HepG2 (cell line): ENCODE data around the gene FGF3. TPM values are rescaled to one million over a fixed set of nuclear protein-coding genes. Genes with fewer than 3 reads are reported as not detected.
A peak's percentile ranks its signal among the peaks of the same experiment; 100 is the strongest.

Source experiments
- ATAC-seq: fragments of 200-7000 bp; cut with Tn5 transposase; 3 replicates; pipeline ENCODE4 v1.9.1; 2020; ENCODE audit warnings: mild to moderate bottlenecking, moderate library complexity
- BruUV-seq: library from RNA; stranded (reverse); fragments of 400-500 nt; replicated peaks from 2 replicates; lab custom pipeline; 2021; lab: Mats Ljungman, UMichigan
- CTCF ChIA-PET: fragments of 300-600 bp; formaldehyde crosslinking; extraction: SDS; loops from one replicate; lab custom pipeline; 2021; ENCODE audit warnings: low total read pairs, inconsistent platforms, low intra/inter-chr PET ratio; lab: Yijun Ruan, JAX
- POLR2A ChIA-PET: fragments of 350-600 bp; sonication (Branson Sonifier 250); formaldehyde crosslinking; loops from one replicate; lab custom pipeline; 2020; ENCODE audit warnings: antibody characterized with exemption, inconsistent platforms; lab: Yijun Ruan, JAX
- DNase-seq: peaks from one replicate; pipeline ENCODE4 v3.0.0-alpha.2; 2015; ENCODE audit warnings: low spot score
- FAIRE-seq: peaks from 3 replicates; lab custom pipeline; 2011; peaks lifted over from hg19 to GRCh38; lab: Jason Lieb, UNC
- H2AFZ ChIP-seq: one replicate; pipeline ENCODE4 v1.6.1; 2011; ENCODE audit warnings: low read length, inconsistent platforms
- H3K27ac ChIP-seq: fragments of 300-600 bp; 3 replicates; pipeline ENCODE4 v1.8.0; 2011; ENCODE audit warnings: mixed run types, mild to moderate bottlenecking, mixed read lengths, low read length, inconsistent platforms; ENCODE audit not compliant: insufficient read depth; ENCODE audit errors: extremely low read length
- H3K27me3 ChIP-seq, 2 experiments: fragments of 200-600 bp in 1 of 2; 2 replicates in 1 of 2; 3 replicates in 1 of 2; pipeline versions ENCODE4 v1.6.0 to v1.8.0; 2011; ENCODE audit warnings: low read length in 2 of 2, mild to moderate bottlenecking in 2 of 2, moderate library complexity in 2 of 2, inconsistent platforms in 1 of 2; ENCODE audit not compliant: insufficient read depth in 2 of 2, control insufficient read depth in 1 of 2
- H3K36me3 ChIP-seq, 2 experiments: fragments of 200-600 bp in 1 of 2; replicated peaks in 1 of 2; 2 replicates in 1 of 2; 3 replicates in 1 of 2; pipeline versions ENCODE4 v1.5.1 to v1.8.0; 2011; ENCODE audit warnings: low read length in 2 of 2, inconsistent platforms in 1 of 2; ENCODE audit not compliant: insufficient read depth in 2 of 2, control insufficient read depth in 1 of 2
- H3K4me1 ChIP-seq: 2 replicates; pipeline ENCODE4 v1.5.1; 2012; ENCODE audit warnings: low read length, inconsistent platforms; ENCODE audit not compliant: insufficient read depth
- H3K4me2 ChIP-seq: 2 replicates; pipeline ENCODE4 v1.6.0; 2011; ENCODE audit warnings: low read depth, low read length, inconsistent platforms
- H3K4me3 ChIP-seq, 3 experiments: fragments of 200-600 bp in 1 of 3; sonication (generic), shearing (Covaris generic) in 1 of 3; replicated peaks in 1 of 3; 2 replicates each; pipeline ENCODE4 v1.5.1; 2011 to 2016; ENCODE audit warnings: low read length in 3 of 3, inconsistent platforms in 2 of 3, low read depth in 2 of 3, mild to moderate bottlenecking in 2 of 3, control low read depth in 1 of 3, mixed read lengths in 1 of 3; ENCODE audit not compliant: insufficient read depth in 1 of 3
- H3K79me2 ChIP-seq: one replicate; pipeline ENCODE4 v1.6.1; 2011; ENCODE audit warnings: low read length, inconsistent platforms; ENCODE audit not compliant: insufficient read depth
- H3K9ac ChIP-seq: 2 replicates; pipeline ENCODE4 v1.6.0; 2011; ENCODE audit warnings: mild to moderate bottlenecking, low read depth, low read length, inconsistent platforms; ENCODE audit not compliant: insufficient read depth
- H3K9me3 ChIP-seq: 2 replicates; pipeline ENCODE4 v1.5.1; 2012; ENCODE audit warnings: mild to moderate bottlenecking, low read length
- H4K20me1 ChIP-seq: 2 replicates; pipeline ENCODE4 v1.6.0; 2011; ENCODE audit warnings: inconsistent platforms, mild to moderate bottlenecking, low read length, moderate library complexity; ENCODE audit not compliant: insufficient read depth
- CREB1 ChIP-seq, 2 experiments: fragments of 450-650 bp in 1 of 2; IDR thresholded peaks; 2 replicates each; pipeline ENCODE4 v1.6.1; 2016 to 2017; ENCODE audit warnings: control low read depth in 1 of 2, mild to moderate bottlenecking in 1 of 2, missing compliant biosample characterization in 1 of 2, missing genetic modification characterization in 1 of 2
- CTCF ChIP-seq: sonication (generic); formaldehyde crosslinking; IDR thresholded peaks from 2 replicates; pipeline ENCODE4 v1.5.0; 2020; ENCODE audit warnings: mild to moderate bottlenecking, missing genetic modification reagents, moderate library complexity
- FOXO4 ChIP-seq: sonication (generic); formaldehyde crosslinking; conservative IDR thresholded peaks from 2 replicates; pipeline ENCODE4 v1.8.1; 2023; ENCODE audit warnings: missing genetic modification reagents
- NR1H2 ChIP-seq: sonication (generic); formaldehyde crosslinking; IDR thresholded peaks from 2 replicates; pipeline ENCODE4 v1.8.1; 2022; ENCODE audit warnings: low read depth, missing genetic modification reagents, borderline replicate concordance
- SIN3B ChIP-seq: fragments of 150-350 bp; IDR thresholded peaks from 2 replicates; pipeline ENCODE4 v1.6.1; 2014; ENCODE audit warnings: low read length
- SMC3 ChIP-seq: IDR thresholded peaks from 2 replicates; pipeline ENCODE4 v1.6.1; 2011; ENCODE audit warnings: low read length, improper control_type of control experiment
- STAG1 ChIP-seq: sonication (generic); formaldehyde crosslinking; IDR thresholded peaks from 2 replicates; pipeline ENCODE4 v1.4.0; 2020; ENCODE audit warnings: missing genetic modification reagents
- TEAD3 ChIP-seq: optimal IDR thresholded peaks from 2 replicates; pipeline ENCODE3; 2016; ENCODE audit warnings: borderline replicate concordance
- XRCC5 ChIP-seq: fragments of 200-400 bp; formaldehyde crosslinking; optimal IDR thresholded peaks from 2 replicates; pipeline ENCODE3; 2017; ENCODE audit warnings: mild to moderate bottlenecking, low read length
- ZBED4 ChIP-seq: sonication (generic); formaldehyde crosslinking; IDR thresholded peaks from 2 replicates; pipeline ENCODE4 v1.4.0; 2020; ENCODE audit warnings: missing genetic modification reagents, borderline replicate concordance
- ZBTB7A ChIP-seq: sonication (generic); formaldehyde crosslinking; IDR thresholded peaks from 2 replicates; pipeline ENCODE4 v1.8.0; 2022; ENCODE audit warnings: mild to moderate bottlenecking, missing genetic modification reagents
- ZBTB7B ChIP-seq: sonication (generic); formaldehyde crosslinking; IDR thresholded peaks from 2 replicates; pipeline ENCODE4 v1.4.0; 2020; ENCODE audit warnings: missing genetic modification reagents
- ZNF224 ChIP-seq: sonication (generic); formaldehyde crosslinking; IDR thresholded peaks from 2 replicates; pipeline ENCODE4 v1.5.0; 2020; ENCODE audit warnings: mild to moderate bottlenecking, missing genetic modification reagents
- ZNF331 ChIP-seq: sonication (generic); formaldehyde crosslinking; IDR thresholded peaks from 2 replicates; pipeline ENCODE4 v1.4.0; 2020; ENCODE audit warnings: missing genetic modification reagents
- ZNF512 ChIP-seq: sonication (generic); formaldehyde crosslinking; IDR thresholded peaks from 2 replicates; pipeline ENCODE4 v1.4.0; 2020; ENCODE audit warnings: mild to moderate bottlenecking, missing genetic modification reagents
- WGBS: methylation state at CpG from one replicate; pipeline ENCODE4 v1.1.6; 2017; ENCODE audit warnings: low lambda C conversion rate; 5-methylcytosine and 5-hydroxymethylcytosine counted together
- in situ Hi-C: cut with HindIII; loops from 2 replicates; pipeline ENCODE4 v1.10.0; 2017; ENCODE audit warnings: low pct_unique_long_range_greater_than_20kb; ENCODE audit not compliant: extremely low pct_ligation_motif_present
- intact Hi-C: fragments of 100-400 bp; cut with micrococcal nuclease; formaldehyde crosslinking; loops from one replicate; pipeline ENCODE4 v1.10.0; 2022; ENCODE audit not compliant: unreplicated experiment
- polyA plus RNA-seq, 8 experiments: library from polyadenylated mRNA; depleted of rRNA in 3 of 8; stranded (reverse) in 7 of 8; unstranded in 1 of 8; fragments of >200 nt; fragmentation: Illumina TruSeq in 4 of 8; extraction: Trizol in 4 of 8; gene quantifications; 2 replicates each; pipeline versions ENCODE4 v1.2.1 to v1.2.3, GENCODE V29; 2011 to 2016; ENCODE audit warnings: low read depth in 4 of 8, missing spikeins in 1 of 8, mixed read lengths in 1 of 8; ENCODE audit not compliant: insufficient read depth in 1 of 8
- total RNA-seq, 5 experiments: library from RNA; depleted of rRNA; stranded (reverse); fragments of >200 nt; fragmentation: Illumina TruSeq; extraction: Trizol; gene quantifications; 2 replicates each; pipeline ENCODE4 v1.2.3, GENCODE V29; 2016; ENCODE audit warnings: low read depth in 1 of 5

FGF3 gene
- total and polyA plus RNA-seq, 2 of the 13 experiments (the other 11 are each of a cell fraction or from before 2014, with no cell fraction given), result not detected

- H2AFZ ChIP-seq, result no peak overlapping the region
- no peak overlapping the region for H3K9ac ChIP-seq
- intact Hi-C loops, result loop anchor here (5.0 kb wide), 2 partner anchors 79 to 94 kb away; no protein-coding TSS in a partner anchor
- H3K27ac ChIP-seq, result no peak overlapping the region
- H4K20me1 ChIP-seq, result no peaks in the 10 kb centered on the region
- no peak overlapping the region for H3K4me2 ChIP-seq
- 2% methylated on average over 9 of the region's 15 CpGs for WGBS
- no peaks in the 10 kb centered on the region for H3K79me2 ChIP-seq
- no TSS peak for BruUV-seq
- in situ Hi-C loops, result loop anchor here (5.0 kb wide), 1 partner anchor 114 kb away; no protein-coding TSS in a partner anchor
- no peak for FAIRE-seq
- no peaks in the 10 kb centered on the region for H3K36me3 ChIP-seq
- no peaks in the 10 kb centered on the region for H3K4me1 ChIP-seq
- ChIA-PET POLR2A (no interaction called here), CTCF (interaction anchor here (0.8 to 1.8 kb wide), 3 partner anchors 80 to 115 kb away, joined by 3 to 18 read pairs (median 9); no protein-coding TSS in a partner anchor)
- no peaks in the 10 kb centered on the region; a peak in 1 of 5 replicates for H3K27me3 ChIP-seq
- H3K9me3 ChIP-seq, result no peaks in the 10 kb centered on the region
- DNase-seq, result peak; percentile 34
- peak; percentile 70 for ATAC-seq
- H3K4me3 ChIP-seq, result no peak overlapping the region
- peak; percentile 68 for TF ChIP-seq STAG1 (CRISPR knock-in tag)
- peak; percentile 55; the same call in 1 of the 2 replicates for TF ChIP-seq ZBTB7A (CRISPR knock-in tag)
- TF ChIP-seq XRCC5, result peak; percentile 40
- no peak for TF ChIP-seq ZNF331 (CRISPR knock-in tag)
- TF ChIP-seq FOXO4 (CRISPR knock-in tag), result 0 out of 2 replicates have a peak, but pooled peaks have one; percentile 31
- TF ChIP-seq ZNF224 (CRISPR knock-in tag), result no peak
- TF ChIP-seq TEAD3, result peak; percentile 6
- TF ChIP-seq ZBTB7B (CRISPR knock-in tag), result peak; percentile 84
- no peak for TF ChIP-seq ZNF512
- peak; percentile 48 for TF ChIP-seq SMC3
- TF ChIP-seq SIN3B, result no peak
- TF ChIP-seq CTCF (CRISPR knock-in tag), result peak; percentile 76
- no peak for TF ChIP-seq NR1H2 (CRISPR knock-in tag)
- TF ChIP-seq ZBED4 (CRISPR knock-in tag), result no peak
- no peak for TF ChIP-seq CREB1 (IDR thresholded peaks at IDR 0.05)
- no peak for TF ChIP-seq CREB1 (CRISPR knock-in tag; IDR thresholded peaks at IDR 0.05)
Measured at GRCh38 chr11:69801513-69802335, 17.5 kb downstream of the FGF3 start.
